ENCODE data around the gene LSM14A.
"Not testable (repeated sequence)": the region's sequence is repeated elsewhere in the genome, so short reads cannot be mapped to it uniquely, and the experiment has no call there.

Gene LSM14A

GRCh38 chr19:34230820-34231219 is 58.5 kb downstream of the LSM14A start:
- DNase-seq (ENCODE audit: low spot score), result peak; percentile 71

- DNase-seq (ENCODE audit: low spot score), result no peak
Measured at GRCh38 chr19:34231439-34231838, 59.1 kb downstream of the LSM14A start.

GRCh38 chr19:34232566-34233481 is 60.5 kb downstream of the LSM14A start:
- DNase-seq (ENCODE audit: low spot score), result peak; percentile 84

GRCh38 chr19:34235425-34235940 is 63.2 kb downstream of the LSM14A start:
- DNase-seq (ENCODE audit: low spot score), result no peak

GRCh38 chr19:34236035-34236987 is 64.0 kb downstream of the LSM14A start:
- DNase-seq (ENCODE audit: low spot score), result no peak

- no peak for DNase-seq (ENCODE audit: low spot score)
Measured at GRCh38 chr19:34237283-34237682, 65.0 kb downstream of the LSM14A start.

- DNase-seq (ENCODE audit: low spot score), result no peak
Measured at GRCh38 chr19:34237939-34238338, 65.6 kb downstream of the LSM14A start.

- DNase-seq (ENCODE audit: low spot score), result no peak
Measured at GRCh38 chr19:34241513-34242337, 69.4 kb downstream of the LSM14A start.

GRCh38 chr19:34243138-34243875 is 71.0 kb downstream of the LSM14A start:
- not testable (repeated sequence) for DNase-seq (ENCODE audit: low spot score)

- no peak for DNase-seq (ENCODE audit: low spot score)
Measured at GRCh38 chr19:34243876-34244578, 71.7 kb downstream of the LSM14A start.

GRCh38 chr19:34244611-34245299 is 72.5 kb downstream of the LSM14A start:
- no peak for DNase-seq (ENCODE audit: low spot score)

- no peak for DNase-seq (ENCODE audit: low spot score)
Measured at GRCh38 chr19:34246340-34246739, 74.0 kb downstream of the LSM14A start.

- no peak for DNase-seq (ENCODE audit: low spot score)
Measured at GRCh38 chr19:34248941-34249340, 76.6 kb downstream of the LSM14A start.

- not testable (repeated sequence) for DNase-seq (ENCODE audit: low spot score)
Measured at GRCh38 chr19:34253167-34253566, 80.9 kb downstream of the LSM14A start.

- DNase-seq (ENCODE audit: low spot score), result not testable (repeated sequence)
Measured at GRCh38 chr19:34253681-34254045, 81.4 kb downstream of the LSM14A start.

- peak; percentile 80 for DNase-seq (ENCODE audit: low spot score)
Measured at GRCh38 chr19:34254046-34254697, 81.9 kb downstream of the LSM14A start, which contains the start of gene GARRE1. GARRE1 (plus strand) TSS chr19:34254554; CDS start chr19:34300474, 45,920 bp downstream.

GRCh38 chr19:34254698-34255432 is 82.6 kb downstream of the LSM14A start:
- DNase-seq (ENCODE audit: low spot score), result peak; percentile 21

GRCh38 chr19:34255546-34255945 is 83.2 kb downstream of the LSM14A start:
- DNase-seq (ENCODE audit: low spot score), result no peak

All from globus pallidus (tissue), 1 donor.